ENCODE data around the gene ZNF614.
"Not testable (repeated sequence)": the region's sequence is repeated elsewhere in the genome, so short reads cannot be mapped to it uniquely, and the experiment has no call there.

The ZNF614 gene

GRCh38 chr19:52028027-52028779, at the start of gene ZNF614:
Gene ZNF614 (minus strand): TSS chr19:52028379. CDS start chr19:52025745, 2,634 bp downstream.
- DNase-seq (ENCODE audit: extremely low read depth in 1 of 2, low read depth in 1 of 2), result peak; percentile 57 to 75

- DNase-seq (ENCODE audit: extremely low read depth in 1 of 2, low read depth in 1 of 2), result no peak
Observed at GRCh38 chr19:52070496-52070895, 42.3 kb upstream of the ZNF614 start.

- DNase-seq (ENCODE audit: extremely low read depth in 1 of 2, low read depth in 1 of 2), result no peak
Observed at GRCh38 chr19:52069653-52070052, 41.5 kb upstream of the ZNF614 start.

DNA sequence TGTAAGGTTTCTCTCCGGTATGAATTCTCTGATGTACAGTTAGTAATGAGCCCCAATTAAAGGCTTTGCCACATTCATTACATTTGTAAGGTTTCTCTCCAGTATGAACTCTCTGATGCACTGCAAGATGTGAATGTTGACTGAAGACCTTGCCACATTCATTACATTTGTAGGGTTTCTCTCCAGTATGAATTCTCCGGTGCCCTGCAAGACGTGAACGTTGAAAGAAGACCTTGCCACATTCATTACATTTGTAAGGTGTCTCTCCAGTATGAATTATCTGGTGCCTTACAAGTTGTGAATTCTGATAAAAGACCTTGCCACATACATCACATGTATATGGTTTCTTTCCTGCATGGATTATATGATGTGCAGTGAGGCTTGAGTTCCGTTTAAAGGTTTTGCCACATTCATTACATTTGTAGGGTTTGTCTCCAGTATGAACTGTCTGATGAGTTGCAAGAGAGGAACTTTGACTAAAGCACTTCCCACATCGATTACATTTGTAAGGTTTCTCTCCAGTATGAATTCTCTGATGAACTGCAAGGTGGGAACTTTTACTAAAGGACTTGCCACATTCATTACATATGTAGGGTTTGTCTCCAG, 38.2 kb upstream of the ZNF614 start:
- no peak for DNase-seq (ENCODE audit: extremely low read depth in 1 of 2, low read depth in 1 of 2)

DNA sequence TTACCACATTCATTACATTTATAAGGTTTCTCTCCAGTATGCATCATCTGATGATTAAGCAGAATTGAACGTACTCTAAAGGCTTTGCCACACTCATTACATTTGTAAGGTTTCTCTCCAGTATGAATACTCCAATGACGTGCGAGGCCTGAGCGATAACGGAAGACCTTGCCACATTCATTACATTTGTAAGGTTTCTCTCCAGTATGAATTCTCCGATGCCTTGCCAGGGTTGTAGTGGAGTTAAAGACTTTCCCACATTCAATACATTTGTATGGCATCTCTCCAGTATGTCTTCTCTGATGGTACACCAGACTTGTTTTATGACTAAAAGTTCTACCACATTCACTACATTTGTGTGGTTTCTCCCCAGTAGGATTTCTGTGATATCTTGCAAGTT, 37.2 kb upstream of the ZNF614 start:
- no peak for DNase-seq (ENCODE audit: extremely low read depth in 1 of 2, low read depth in 1 of 2)

- not testable (repeated sequence) for DNase-seq (ENCODE audit: extremely low read depth in 1 of 2, low read depth in 1 of 2)
Observed at GRCh38 chr19:52056480-52056879, 28.3 kb upstream of the ZNF614 start.

GRCh38 chr19:52051736-52052135, 23.6 kb upstream of the ZNF614 start:
- not testable (repeated sequence) for DNase-seq (ENCODE audit: extremely low read depth in 1 of 2, low read depth in 1 of 2)

DNA sequence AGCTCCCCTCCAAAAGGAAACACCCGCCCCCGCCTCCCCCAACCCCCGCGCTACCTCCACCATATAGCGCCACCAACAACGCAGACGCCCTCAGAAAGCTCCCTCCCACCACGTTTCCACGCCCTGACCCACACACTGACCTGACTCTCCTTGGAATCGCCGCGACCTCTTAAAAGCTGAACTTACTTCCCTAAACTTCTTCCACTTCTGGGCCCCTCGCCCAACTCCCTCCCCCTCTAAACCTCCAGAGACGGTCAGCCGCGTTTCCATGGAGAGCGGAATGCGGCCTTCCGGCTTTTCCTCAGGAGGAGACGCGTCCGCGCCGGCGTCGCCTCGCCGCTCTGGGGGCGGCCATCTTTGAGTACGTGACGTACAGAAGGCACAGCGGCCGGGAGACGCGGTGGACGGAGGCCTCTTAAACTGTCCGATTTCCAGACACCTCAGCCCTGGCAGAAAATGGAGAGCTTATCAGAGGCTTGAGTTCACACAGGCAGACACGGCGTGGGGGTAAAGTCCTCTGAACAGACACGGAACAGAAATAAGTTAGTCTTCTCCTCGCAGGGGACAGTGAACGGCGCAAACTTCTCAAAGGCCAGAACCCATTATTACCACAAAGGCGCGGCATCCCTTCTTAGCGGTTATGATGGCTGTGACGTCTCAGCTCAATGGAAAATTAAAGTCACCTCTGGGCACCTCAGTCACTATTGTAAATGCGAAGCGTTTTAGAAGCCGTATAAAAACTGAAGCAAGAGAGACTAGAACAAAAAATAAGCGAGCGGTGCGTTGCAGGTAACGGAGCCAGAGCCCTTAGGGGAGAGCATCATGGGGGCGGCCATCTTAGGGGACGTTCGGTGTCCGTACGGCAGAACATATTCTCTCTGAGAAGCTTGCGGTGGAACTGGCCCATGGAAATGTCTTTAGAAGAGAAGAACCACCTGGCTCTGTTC, 20.6 kb upstream of the ZNF614 start, which contains the start of gene ZNF432:
ZNF432 (minus strand) TSS at position 284 of the 947 bp plus-strand sequence. CDS start 1,970 bp downstream, outside the sequence.
- peak; percentile 66 to 76 for DNase-seq (ENCODE audit: extremely low read depth in 1 of 2, low read depth in 1 of 2)

- DNase-seq (ENCODE audit: extremely low read depth in 1 of 2, low read depth in 1 of 2), result no peak
Observed at GRCh38 chr19:52039169-52039568, 11.0 kb upstream of the ZNF614 start.

GRCh38 chr19:52034051-52034728, 6.0 kb upstream of the ZNF614 start:
- DNase-seq (ENCODE audit: extremely low read depth in 1 of 2, low read depth in 1 of 2), result no peak

- no peak for DNase-seq (ENCODE audit: extremely low read depth in 1 of 2, low read depth in 1 of 2)
Observed at GRCh38 chr19:52028780-52029123, 573 bp upstream of the ZNF614 start.

DNA sequence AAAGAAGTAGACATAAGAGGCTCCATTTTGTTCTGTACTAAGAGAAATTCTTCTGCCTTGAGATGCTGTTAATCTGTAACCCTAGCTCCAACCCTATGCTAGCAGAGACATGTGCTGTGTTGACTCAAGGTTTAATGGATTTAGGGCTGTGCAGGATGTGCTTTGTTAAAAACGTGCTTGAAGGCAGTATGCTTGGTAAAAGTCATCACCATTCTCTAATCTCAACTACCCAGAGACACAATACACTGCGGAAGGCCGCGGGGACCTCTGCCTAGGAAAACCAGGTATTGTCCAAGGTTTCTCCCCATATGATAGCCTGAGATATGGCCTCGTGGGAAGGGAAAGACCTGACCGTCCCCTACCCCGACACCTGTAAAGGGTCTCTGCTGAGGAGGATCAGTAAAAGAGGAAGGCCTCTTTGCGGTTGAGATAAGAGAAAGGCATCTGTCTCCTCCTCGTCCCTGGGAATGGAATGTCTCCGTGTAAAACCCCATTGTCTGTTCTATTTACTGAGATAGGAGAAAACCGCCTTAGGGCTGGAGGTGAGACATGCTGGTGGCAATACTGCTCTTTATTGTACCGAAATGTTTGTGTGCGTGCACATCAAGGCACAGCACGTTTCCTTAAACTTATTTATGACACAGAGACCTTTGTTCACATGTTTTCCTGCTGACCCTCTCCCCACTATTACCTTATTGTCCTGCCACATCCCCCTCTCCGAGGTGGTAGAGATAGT, 1.8 kb downstream of the ZNF614 start:
- not testable (repeated sequence) for DNase-seq (ENCODE audit: extremely low read depth in 1 of 2, low read depth in 1 of 2)

- DNase-seq (ENCODE audit: extremely low read depth in 1 of 2, low read depth in 1 of 2), result not testable (repeated sequence)
Observed at GRCh38 chr19:52024478-52024877, 3.7 kb downstream of the ZNF614 start.

DNA sequence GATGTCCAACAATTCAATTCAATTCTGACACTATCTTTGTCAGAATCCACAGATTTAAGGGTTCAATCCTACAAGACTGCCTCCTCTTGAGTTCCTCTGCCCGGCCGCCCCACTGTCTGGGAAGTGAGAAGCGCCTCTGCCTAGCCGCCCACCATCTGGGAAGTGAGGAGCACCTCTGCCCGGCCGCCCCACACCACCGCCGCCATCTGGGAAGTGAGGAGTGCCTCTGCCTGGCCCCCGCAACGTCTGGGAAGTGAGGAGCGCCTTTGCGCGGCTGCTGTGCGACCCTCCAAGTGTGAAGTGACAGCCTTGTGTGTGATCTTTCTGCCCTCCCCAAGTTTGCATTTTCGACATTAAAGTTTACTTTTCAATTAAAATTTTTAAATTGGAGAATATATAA, 6.0 kb downstream of the ZNF614 start:
- no peak for DNase-seq (ENCODE audit: extremely low read depth in 1 of 2, low read depth in 1 of 2)

DNA sequence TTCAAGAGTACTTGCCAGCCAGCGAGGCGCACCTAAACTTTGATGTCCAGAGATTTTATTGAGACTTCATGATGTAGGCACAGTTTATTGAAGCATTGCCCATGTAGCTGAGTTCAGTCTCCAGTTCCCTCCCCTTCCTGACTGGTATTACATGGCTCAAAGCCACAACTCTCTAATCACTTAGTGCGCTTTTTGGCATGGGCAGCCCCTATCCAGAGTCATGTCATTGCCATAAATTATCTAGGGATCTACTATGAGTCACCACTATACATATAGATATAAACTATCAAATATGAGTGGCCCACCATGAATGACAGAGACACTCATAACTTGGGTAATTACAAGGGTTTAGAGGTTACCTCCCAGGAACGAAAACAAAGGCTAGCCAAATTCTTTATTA, 7.7 kb downstream of the ZNF614 start:
- no peak for DNase-seq (ENCODE audit: extremely low read depth in 1 of 2, low read depth in 1 of 2)

DNA sequence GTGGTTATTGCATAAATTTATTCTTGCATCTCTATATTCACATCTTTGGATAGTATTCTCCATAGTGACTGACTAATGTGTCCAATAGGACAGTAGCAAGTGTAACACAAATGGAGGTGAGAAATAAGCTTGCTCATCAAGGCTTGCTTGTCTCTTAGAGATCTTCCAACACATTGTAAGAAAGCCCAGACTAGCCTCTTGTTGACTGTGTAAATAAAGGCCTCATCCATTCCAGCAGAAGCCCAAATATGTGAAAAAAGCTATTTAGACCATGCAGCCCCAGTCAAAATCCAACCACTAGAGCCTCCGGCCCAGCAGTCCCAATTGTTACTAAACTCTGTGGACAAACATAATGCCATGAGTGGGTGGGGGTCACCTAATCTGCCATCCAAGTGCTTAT, 17.5 kb downstream of the ZNF614 start:
- no peak for DNase-seq (ENCODE audit: extremely low read depth in 1 of 2, low read depth in 1 of 2)

GRCh38 chr19:52007806-52008557, 20.2 kb downstream of the ZNF614 start, which contains the start of gene ZNF615:
Gene ZNF615 (minus strand): TSS chr19:52008211. CDS start chr19:52003711, 4,500 bp downstream.
- DNase-seq (ENCODE audit: extremely low read depth in 1 of 2, low read depth in 1 of 2), result peak; percentile 69 to 81

DNA sequence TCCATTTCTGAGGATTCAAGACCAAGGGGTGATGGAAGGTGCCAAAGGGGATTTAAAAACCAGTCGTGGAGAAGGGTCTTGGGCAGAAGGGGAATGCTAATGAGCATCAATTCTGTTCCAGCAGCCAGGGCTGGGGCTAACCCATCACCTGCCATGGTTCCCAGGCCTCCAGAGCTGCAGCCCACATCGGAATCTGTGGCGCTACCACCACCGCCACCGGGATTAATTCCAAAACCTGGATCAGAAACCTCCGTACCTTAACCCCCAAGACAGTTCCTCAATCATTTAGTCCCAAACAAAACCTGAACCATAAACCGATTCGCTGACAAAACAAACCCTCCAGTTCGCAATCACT, 20.8 kb downstream of the ZNF614 start:
- DNase-seq (ENCODE audit: extremely low read depth in 1 of 2, low read depth in 1 of 2), result no peak

- no peak for DNase-seq (ENCODE audit: extremely low read depth in 1 of 2, low read depth in 1 of 2)
Observed at GRCh38 chr19:51994048-51994644, 34.0 kb downstream of the ZNF614 start.
